ENCODE measurements around the gene MAPK8IP3.

DNA sequence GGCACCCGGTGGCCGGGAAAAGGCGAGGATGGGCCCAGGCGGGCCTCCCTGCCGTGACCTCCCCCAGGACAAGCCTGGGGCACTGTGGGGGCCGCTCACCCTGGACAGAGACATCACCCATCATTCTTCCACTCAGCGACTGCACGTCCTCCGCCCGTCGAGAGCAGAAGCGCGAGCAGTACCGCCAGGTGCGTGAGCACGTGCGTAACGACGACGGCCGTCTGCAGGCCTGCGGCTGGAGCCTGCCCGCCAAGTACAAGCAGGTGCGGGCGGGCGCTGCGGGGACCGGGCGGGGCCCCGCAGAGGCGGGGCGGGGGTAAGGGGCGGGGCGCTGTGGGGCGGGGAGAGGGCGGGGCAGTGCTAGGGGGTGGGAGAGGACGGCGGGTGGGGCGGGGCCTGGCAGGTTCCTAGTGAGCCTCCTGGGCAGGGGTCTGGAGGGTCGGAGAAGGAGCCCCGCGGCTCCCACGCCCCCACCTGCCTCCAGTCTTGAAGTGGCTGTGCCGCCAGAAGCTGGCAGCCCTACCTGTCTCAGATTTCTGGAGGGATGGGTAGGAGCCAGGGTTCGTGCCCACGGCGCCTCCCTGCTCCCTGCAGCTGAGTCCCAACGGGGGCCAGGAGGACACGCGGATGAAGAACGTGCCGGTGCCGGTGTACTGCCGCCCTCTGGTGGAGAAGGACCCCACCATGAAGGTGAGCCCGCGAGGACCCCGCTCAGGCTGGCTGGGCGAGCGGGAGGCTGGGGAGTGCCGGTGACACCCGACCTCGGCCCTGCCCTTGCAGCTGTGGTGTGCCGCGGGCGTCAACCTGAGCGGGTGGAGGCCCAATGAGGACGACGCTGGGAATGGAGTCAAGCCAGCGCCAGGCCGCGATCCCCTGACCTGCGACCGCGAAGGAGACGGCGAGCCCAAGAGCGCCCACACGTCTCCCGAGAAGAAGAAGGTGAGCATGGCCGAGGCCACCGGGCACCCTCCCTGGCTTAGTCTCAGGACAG lies 57.8 kb downstream of the MAPK8IP3 start:
- no peak for TF ChIP-seq EZH2 (IDR thresholded peaks at IDR 0.05)
- TF ChIP-seq, protein P1, sequence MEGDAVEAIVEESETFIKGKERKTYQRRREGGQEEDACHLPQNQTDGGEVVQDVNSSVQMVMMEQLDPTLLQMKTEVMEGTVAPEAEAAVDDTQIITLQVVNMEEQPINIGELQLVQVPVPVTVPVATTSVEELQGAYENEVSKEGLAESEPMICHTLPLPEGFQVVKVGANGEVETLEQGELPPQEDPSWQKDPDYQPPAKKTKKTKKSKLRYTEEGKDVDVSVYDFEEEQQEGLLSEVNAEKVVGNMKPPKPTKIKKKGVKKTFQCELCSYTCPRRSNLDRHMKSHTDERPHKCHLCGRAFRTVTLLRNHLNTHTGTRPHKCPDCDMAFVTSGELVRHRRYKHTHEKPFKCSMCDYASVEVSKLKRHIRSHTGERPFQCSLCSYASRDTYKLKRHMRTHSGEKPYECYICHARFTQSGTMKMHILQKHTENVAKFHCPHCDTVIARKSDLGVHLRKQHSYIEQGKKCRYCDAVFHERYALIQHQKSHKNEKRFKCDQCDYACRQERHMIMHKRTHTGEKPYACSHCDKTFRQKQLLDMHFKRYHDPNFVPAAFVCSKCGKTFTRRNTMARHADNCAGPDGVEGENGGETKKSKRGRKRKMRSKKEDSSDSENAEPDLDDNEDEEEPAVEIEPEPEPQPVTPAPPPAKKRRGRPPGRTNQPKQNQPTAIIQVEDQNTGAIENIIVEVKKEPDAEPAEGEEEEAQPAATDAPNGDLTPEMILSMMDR (IDR thresholded peaks at IDR 0.05) = peak; percentile 69

Measured in neural progenitor cell (in vitro differentiated cells).